GM19043 (cell line): Measurements from ENCODE around the gene GP1BA.

Experiments used
- ATAC-seq: cut with Tn5 transposase; IDR thresholded peaks from one replicate; pipeline ENCODE4 v1.9.1; 2021; ENCODE audit warnings: low read depth; ENCODE audit not compliant: unreplicated experiment

Gene GP1BA

DNA sequence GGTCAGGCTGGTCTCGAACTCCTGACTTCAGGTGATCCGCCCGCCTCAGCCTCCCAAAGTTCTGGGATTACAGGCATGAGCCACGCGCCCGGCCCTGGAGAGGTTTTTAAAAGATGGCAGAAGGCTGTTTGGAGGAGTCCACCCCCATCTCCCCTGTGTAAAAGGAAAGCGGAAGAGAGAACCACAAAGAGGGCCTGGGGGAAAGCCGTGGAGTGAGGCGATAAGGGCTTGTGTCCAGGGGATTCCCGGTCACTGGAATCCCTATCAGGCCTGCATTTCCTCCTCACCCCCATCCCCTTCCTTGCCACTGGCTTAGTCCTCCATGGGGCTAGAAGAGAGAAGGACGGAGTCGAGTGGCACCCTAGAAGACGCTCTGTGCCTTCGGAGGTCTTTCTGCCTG lies at the start of gene GP1BA:
GP1BA (plus strand) TSS at position 315 of the 400 bp plus-strand sequence. CDS start 328 bp downstream, outside the sequence.
- no peak for ATAC-seq

DNA sequence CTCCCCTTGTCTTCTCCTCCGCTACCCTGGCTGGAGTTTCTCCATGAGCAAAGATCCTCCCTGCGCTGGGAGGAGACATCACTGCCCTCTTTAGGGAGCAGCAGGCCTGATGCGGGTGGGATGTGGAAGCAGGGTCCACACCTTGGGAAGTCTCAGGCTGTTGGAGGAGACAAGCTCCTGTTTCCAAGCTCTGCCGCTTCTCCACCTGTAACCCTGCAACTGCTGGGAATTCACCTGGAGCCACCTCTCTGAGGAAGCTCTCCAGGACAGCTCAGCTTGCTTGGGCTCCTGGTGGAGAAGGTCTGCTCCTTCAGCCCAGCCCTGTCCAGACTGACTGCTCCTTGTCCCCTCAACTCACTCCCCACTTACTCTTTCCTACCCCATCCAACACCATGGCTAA lies 47.6 kb upstream of the GP1BA start:
- ATAC-seq = no peak

DNA sequence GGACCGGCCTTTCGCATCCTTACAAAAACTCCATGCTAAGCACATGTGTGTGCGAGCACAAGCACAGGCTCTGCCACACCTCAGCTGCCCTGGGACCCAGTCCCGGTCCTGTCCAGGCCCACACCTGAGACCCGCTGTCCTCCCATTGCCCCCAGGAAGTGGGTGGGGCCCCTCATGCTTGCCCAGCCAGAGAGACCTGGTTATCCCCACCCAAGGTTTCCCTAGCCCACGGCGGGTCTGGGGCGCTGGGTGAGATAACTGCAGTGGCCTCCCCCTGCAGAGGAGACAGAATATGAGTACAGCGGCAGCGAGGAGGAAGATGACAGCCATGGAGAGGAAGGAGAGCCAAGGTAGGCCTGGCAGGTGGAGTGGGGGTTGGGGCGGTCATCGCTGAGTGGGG lies 45.2 kb upstream of the GP1BA start:
- no peak for ATAC-seq

DNA sequence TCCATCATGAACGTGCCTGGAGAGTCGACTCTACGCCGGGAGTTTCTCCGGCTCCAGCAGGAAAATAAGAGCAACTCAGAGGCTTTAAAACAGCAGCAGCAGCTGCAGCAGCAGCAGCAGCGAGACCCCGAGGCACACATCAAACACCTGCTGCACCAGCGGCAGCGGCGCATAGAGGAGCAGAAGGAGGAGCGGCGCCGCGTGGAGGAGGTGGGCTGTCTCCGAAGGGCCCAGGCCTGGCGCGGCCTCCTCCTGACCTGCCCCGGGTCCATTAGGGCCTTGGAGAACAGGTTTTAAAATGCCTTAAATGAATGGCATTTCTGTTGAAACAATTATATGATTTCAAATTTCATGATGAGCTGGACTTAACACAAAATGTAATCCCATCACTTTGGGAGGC lies 44.5 kb upstream of the GP1BA start:
- no peak for ATAC-seq

DNA sequence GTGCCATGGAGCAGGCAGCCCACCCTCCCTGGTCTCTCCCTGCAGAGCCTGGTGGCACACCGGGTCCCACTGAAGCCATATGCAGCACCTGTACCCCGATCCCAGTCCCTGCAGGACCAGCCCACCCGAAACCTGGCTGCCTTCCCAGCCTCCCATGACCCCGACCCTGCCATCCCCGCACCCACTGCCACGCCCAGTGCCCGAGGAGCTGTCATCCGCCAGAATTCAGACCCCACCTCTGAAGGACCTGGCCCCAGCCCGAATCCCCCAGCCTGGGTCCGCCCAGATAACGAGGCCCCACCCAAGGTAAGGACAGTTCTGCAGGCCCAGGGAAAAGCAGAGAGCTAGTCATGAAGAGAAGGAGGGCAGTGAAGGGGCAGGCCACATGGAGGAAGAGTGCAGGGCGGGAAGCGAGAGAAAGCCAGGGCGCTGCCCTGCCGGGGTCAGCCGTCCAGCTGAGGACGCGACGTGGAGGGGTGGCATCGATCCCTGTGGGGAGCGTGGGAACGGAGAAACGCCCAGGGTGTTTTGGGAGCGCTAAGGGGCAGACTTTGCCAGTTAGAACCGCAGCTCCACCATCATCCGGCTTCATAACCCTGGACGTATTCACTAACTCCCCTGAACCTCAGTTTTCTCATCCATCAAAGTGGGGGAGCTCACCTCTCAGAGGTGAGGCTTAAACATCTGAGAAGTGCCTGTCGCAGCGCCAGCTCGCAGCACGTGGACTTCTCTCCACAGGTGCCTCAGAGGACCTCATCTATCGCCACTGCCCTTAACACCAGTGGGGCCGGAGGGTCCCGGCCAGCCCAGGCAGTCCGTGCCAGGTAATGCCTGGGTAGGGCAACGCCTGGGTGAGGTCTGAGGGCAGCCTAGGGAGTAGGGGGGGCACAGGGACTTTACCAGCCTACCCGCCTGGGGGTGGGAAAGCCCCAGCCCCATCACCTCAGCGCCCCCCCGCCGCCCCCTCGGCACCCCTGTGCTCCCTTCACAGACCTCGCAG lies 40.4 kb upstream of the GP1BA start:
- ATAC-seq = no peak

DNA sequence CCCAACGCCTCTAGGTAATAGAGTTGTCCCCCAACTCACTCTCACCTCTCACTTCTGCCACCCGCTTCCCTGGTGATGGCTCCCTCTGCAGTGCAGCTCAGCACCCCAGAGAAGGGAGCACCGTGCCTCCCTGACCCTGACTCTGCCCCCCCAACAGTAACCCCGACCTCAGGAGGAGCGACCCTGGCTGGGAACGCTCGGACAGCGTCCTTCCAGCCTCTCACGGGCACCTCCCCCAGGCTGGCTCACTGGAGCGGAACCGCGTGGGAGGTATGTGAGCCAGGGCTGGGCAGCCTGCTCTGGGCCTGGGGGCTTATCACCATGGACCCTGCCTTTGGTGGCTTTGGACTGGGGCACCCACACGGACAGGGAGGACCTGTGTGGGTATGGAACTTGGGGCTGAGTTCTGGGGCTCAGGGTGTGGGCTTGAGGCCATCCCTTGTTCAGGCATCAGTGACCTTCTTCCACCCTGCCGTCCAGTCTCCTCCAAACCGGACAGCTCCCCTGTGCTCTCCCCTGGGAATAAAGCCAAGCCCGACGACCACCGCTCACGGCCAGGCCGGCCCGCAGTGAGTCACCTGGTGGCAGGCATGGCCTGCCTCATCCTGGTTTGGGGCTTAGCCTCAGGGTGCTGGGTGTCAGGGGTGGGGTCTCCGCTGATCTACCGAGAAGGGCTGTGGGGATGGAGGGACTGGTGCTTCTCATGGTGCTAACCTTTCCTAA lies 39.4 kb upstream of the GP1BA start:
- ATAC-seq = no peak

DNA sequence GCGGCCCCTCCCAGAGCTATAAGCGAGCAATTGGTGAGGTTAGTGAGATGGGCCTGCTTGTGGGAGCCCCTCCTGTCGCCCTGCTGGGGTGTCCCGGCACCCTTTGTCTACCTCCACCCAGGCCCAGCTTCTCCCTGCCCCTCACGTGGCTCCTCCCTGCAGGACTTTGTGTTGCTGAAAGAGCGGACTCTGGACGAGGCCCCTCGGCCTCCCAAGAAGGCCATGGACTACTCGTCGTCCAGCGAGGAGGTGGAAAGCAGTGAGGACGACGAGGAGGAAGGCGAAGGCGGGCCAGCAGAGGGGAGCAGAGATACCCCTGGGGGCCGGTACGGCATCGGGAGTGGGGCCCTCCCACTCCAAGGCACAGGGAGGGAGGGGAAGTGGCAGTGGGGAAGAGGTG lies 38.8 kb upstream of the GP1BA start:
- ATAC-seq = no peak

DNA sequence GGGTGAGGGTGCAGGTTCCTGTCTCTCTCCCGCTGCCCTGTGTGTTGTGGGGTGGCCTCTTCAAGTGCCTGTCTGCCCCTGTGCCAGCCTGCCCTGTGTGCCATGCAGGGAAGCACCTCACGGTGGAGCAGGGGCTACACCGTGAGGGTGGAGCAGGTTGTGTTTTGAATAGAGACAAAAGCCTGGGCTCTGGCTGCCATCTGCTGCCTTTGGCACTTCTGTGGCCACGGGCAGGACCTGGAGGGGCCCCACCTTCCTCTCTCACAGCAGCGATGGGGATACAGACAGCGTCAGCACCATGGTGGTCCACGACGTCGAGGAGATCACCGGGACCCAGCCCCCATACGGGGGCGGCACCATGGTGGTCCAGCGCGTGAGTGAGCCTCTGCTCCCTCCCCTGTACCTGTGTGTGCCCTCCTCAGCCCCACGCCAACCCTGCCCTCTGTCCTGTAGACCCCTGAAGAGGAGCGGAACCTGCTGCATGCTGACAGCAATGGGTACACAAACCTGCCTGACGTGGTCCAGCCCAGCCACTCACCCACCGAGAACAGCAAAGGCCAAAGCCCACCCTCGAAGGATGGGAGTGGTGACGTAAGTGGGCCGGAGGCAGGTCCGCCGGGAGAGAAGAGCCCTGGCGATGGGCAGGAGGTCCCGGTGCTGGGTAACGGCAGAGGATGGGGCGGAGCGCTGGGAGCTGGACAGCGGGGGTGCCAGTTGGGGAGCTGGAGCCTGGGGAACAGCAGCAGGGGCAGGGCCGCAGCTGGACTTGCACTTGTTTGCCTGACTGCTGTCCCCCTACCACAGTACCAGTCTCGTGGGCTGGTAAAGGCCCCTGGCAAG lies 38.1 kb upstream of the GP1BA start:
- no peak for ATAC-seq

DNA sequence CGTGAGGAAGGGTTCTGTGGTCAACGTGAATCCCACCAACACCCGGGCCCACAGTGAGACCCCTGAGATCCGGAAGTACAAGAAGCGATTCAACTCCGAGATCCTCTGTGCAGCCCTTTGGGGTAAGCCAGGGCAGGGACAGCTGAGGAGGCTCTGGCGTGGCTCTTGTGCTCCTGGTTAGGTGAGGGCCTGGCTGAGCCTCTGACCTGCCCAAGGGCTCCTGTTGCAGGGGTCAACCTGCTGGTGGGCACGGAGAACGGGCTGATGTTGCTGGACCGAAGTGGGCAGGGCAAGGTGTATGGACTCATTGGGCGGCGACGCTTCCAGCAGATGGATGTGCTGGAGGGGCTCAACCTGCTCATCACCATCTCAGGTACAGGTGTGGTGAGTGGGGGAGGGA lies 37.0 kb upstream of the GP1BA start:
- ATAC-seq = no peak

DNA sequence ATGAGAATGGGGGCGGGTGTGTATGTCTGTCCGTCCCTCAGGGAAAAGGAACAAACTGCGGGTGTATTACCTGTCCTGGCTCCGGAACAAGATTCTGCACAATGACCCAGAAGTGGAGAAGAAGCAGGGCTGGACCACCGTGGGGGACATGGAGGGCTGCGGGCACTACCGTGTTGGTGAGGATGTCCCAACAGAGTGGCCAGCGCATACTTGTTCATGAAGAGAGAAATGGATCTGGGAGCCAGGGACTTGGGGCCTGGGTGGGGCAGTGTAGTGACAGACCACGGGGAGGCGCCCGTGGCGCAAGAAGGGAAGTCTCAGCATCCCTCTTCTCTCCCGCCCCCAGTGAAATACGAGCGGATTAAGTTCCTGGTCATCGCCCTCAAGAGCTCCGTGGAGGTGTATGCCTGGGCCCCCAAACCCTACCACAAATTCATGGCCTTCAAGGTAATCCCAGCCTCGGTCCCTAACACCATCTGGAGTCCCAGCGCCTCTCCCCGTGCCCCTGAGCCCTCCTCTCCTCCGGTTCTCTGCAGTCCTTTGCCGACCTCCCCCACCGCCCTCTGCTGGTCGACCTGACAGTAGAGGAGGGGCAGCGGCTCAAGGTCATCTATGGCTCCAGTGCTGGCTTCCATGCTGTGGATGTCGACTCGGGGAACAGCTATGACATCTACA lies 36.3 kb upstream of the GP1BA start:
- ATAC-seq = no peak

DNA sequence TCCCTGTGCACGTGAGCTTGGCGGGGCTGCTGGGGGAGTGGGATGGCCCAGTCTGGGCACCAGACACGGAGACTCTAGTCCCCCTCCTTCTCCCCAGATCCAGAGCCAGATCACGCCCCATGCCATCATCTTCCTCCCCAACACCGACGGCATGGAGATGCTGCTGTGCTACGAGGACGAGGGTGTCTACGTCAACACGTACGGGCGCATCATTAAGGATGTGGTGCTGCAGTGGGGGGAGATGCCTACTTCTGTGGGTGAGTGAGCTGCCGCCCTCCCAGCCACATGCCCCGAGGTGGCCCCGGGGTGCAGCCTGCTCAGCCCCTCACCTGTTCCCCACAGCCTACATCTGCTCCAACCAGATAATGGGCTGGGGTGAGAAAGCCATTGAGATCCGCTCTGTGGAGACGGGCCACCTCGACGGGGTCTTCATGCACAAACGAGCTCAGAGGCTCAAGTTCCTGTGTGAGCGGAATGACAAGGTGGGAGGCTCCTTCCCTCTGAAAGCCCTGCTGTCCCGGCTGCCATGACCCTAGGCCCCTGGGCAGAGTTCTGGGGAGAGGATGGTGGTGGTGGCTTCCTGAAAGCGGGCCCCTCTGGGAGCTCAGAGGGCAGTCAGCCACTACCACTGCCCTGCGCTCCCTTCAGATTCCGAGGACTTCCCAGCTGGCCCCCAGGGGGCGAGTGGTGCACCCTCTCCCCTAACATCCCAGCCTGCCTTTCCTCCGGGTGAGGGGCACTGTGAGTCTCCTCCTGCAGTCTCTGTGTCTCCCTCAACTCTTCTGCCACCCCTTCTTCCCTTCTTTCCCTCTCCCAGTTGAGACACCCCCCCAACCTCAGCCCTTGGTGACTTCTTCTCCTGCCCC lies 35.5 kb upstream of the GP1BA start:
- ATAC-seq = no peak

DNA sequence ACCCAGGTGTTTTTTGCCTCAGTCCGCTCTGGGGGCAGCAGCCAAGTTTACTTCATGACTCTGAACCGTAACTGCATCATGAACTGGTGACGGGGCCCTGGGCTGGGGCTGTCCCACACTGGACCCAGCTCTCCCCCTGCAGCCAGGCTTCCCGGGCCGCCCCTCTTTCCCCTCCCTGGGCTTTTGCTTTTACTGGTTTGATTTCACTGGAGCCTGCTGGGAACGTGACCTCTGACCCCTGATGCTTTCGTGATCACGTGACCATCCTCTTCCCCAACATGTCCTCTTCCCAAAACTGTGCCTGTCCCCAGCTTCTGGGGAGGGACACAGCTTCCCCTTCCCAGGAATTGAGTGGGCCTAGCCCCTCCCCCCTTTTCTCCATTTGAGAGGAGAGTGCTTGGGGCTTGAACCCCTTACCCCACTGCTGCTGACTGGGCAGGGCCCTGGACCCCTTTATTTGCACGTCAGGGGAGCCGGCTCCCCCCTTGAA lies 34.8 kb upstream of the GP1BA start:
- no peak for ATAC-seq

DNA sequence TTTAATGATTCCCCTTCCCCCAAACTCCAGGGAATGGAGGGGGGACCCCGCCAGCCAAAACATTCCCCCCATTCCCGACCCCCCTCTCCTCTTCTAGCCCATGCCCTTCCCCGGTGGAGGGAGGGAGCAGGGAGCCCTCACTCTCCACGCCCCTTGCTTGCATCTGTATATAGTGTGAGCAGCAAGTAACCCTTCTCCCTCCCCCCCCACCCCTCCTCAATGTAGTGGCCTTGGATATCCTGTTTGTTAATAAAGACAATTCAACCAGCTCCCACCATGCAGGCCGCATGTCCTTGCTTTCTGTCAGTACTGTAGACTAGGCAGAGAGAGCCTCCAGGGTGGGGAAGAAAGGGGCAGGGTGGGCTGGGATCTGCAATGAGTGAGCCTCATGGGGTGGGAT lies 34.3 kb upstream of the GP1BA start:
- no peak for ATAC-seq

DNA sequence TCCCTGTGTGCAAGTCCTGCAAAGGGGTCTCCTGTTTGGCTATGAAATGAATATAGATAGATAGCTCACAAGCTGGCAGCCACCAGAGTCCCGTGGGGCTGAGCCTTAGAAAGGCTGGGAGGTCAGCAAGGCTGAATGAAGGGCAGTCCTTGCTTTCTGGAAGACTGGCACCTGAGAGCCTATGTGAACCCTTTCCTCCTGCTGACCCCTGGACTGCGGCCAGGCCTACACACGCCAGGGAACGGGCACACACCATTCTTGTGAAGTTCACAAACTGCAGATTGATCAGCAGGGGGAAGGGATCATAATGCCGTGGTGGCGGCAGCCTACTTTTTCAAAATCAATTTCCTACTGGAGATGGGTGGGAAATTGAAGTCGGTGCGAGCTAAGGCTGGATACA lies 33.7 kb upstream of the GP1BA start:
- ATAC-seq = no peak

DNA sequence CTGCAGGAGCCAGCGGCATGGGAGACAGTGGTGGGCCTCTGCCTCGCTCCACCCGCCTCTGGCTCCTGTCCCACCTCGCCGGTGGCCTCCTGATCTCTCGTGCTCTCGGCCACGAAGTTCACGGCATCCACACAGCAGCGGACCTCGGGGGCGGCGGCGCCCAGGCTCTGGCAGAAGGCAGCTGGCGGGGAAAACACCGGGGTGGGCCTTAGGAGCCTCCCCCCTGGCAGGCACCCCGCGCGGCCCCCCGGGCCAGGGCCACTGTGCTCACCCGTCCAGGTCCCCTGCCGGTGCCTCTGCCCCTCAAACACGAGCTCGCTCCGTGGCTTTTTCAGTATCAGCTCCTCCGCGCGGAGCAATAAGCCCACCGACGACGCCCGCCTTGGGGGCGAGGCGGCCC lies 33.1 kb upstream of the GP1BA start:
- no peak for ATAC-seq

DNA sequence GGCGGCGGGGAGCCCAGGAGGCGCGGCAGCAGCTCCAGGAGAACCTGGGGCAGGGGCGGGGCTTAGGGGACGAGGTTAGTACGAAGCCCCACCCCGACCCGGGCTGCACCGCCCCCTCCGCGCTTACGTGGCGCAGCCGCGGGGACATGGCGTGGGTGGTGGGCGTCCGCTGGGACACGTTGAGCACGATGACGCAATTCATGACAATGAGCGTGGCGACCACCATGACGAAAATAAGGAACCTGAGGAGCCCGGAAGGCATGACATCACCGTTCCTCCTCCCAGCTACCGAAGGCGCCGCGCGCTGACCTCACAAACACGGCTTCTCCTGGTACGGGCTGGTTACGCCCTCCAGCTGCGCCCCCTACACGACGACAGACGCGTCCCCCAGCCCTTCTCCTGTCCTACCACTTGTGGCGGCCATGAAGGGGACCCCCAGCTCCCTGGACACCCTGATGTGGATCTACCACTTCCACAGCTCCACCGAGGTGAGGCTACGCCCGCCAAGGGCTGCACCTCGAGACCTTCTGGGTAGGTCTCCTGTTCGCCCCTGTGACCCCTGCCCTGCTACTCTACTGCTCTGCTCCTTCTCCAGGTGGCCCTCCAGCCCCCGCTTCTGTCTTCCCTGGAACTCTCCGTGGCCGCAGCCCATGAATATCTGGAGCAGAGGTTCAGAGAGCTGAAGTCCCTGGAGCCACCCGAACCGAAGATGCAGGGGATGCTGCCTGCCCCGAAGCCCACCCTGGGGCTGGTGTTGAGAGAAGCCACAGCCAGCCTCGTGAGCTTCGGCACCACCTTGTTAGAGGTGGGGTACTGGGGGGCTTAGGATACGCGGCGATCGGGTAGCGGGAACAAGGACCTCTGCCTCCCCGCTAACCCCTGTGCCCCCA lies 32.5 kb upstream of the GP1BA start, which contains the start of gene C17orf107:
C17orf107 (plus strand) TSS at position 196 of the 890 bp plus-strand sequence; CDS start at position 423, 227 bp downstream.
- ATAC-seq = no peak

DNA sequence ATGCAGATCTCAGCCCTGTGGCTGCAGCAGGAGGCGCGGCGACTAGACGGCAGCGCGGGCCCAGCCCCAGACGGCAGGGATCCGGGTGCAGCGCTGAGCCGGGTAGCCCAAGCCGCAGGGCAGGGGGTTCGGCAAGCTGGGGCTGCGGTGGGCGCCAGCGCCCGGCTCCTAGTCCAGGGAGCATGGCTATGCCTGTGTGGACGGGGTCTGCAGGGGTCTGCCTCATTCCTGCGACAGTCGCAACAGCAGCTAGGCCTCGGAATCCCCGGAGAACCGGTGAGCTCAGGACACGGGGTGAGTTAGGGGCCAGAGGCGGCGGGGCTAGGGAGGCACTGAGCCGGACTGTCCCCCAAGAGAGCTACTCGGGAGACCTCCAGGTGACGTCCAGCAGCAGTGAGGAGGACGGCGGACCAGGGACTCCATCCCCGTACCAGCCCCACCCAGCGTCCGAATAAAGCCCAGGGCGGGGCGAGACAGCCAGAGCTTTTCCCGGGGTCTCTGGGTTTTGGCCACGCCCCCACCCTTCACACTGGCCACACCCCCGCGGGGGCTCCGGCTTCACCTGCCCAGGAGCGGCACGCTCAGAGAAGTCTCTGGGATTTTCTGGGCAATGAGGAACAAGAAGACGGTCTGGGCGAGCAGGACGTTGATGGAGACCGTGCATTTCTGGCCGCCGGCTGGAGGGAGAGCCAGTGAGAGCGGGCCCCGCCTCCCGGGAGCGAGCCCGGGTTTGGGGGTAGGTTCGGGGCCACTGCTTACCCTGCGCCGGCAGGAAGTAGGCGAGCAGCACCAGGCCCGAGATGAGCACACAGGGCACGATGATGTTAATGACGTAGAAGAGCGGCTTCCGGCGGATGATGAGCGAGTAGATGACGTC lies 31.6 kb upstream of the GP1BA start:
- no peak for ATAC-seq
